ENCODE data around the gene GRIA4. TPM values are rescaled to one million over a fixed set of nuclear protein-coding genes. Genes with fewer than 3 reads are reported as not detected.

The GRIA4 gene
- total RNA-seq, 1 experiment from 2014 or later = not detected

- Mint-ChIP-seq H3K36me3 (ENCODE audit: insufficient read depth, unreplicated experiment) (peaks cover 23% of the 10 kb centered on the region), H3K27me3 (ENCODE audit: insufficient read depth, unreplicated experiment) (no peaks in the 10 kb centered on the region), H3K27ac (ENCODE audit: low read depth, unreplicated experiment) (peak overlapping the region; percentile 75), H3K4me1 (ENCODE audit: insufficient read depth, unreplicated experiment) (peaks cover 42% of the 10 kb centered on the region), H3K4me3 (ENCODE audit: unreplicated experiment) (peak overlapping the region; percentile 96), H3K9me3 (ENCODE audit: unreplicated experiment) (peaks cover 7% of the 10 kb centered on the region)
- TF ChIP-seq CTCF (IDR thresholded peaks at IDR 0.05; ENCODE audit: unreplicated experiment) = no peak
- POLR2A ChIA-PET = interaction anchor here (0.6 to 2.6 kb wide), 5 partner anchors 9 to 82 kb away, joined by 3 to 20 read pairs (median 5); partner anchors contain the start of genes AASDHPPT and KBTBD3
- intact Hi-C loops (cut with micrococcal nuclease) = loop anchor here (1.0 kb wide), 1 partner anchor 54 kb away; the partner anchor contains the start of genes AASDHPPT and KBTBD3
- no peak for DNase-seq (ENCODE audit: unreplicated experiment)
- CTCF ChIA-PET = interaction anchor here (0.6 to 1.6 kb wide), 2 partner anchors 53 to 1668 kb away, joined by 3 read pairs; no protein-coding TSS in a partner anchor
- TSS peak; percentile 85 for BruUV-seq (replicated peaks)
These were observed 413.0 kb downstream of the GRIA4 start for GRCh38 chr11:106022795-106023275.

- peaks cover 7% of the 10 kb centered on the region for H3K4me1 Mint-ChIP-seq (ENCODE audit: insufficient read depth, unreplicated experiment)
- DNase-seq (ENCODE audit: unreplicated experiment) = no peak
- H3K36me3 Mint-ChIP-seq (ENCODE audit: insufficient read depth, unreplicated experiment) = no peaks in the 10 kb centered on the region
- intact Hi-C loops (cut with micrococcal nuclease) = no loop called here
- CTCF ChIA-PET = interaction anchor here (0.6 to 1.9 kb wide), 2 partner anchors 10 to 29 kb away, joined by 3 to 4 read pairs; no protein-coding TSS in a partner anchor
- BruUV-seq (replicated peaks) = no TSS peak
- no peak overlapping the region for H3K27ac Mint-ChIP-seq (ENCODE audit: low read depth, unreplicated experiment)
- no peaks in the 10 kb centered on the region for H3K9me3 Mint-ChIP-seq (ENCODE audit: unreplicated experiment)
- H3K27me3 Mint-ChIP-seq (ENCODE audit: insufficient read depth, unreplicated experiment) = no peaks in the 10 kb centered on the region
- H3K4me3 Mint-ChIP-seq (ENCODE audit: unreplicated experiment) = no peak overlapping the region
- POLR2A ChIA-PET = interaction anchor here (0.8 to 4.2 kb wide), 3 partner anchors 8 to 47 kb away, joined by 4 to 28 read pairs (median 5); partner anchors contain the start of genes AASDHPPT, KBTBD3 and MSANTD4
- no peak for TF ChIP-seq CTCF (IDR thresholded peaks at IDR 0.05; ENCODE audit: unreplicated experiment)
These were observed 420.7 kb downstream of the GRIA4 start for GRCh38 chr11:106030609-106031008.

GRCh38 chr11:106031202-106031810 lies 421.4 kb downstream of the GRIA4 start:
- DNase-seq (ENCODE audit: unreplicated experiment) = peak; percentile 28
- Mint-ChIP-seq H3K27ac (ENCODE audit: low read depth, unreplicated experiment) (peak overlapping the region; percentile 80), H3K4me3 (ENCODE audit: unreplicated experiment) (no peak overlapping the region), H3K4me1 (ENCODE audit: insufficient read depth, unreplicated experiment) (peaks cover 7% of the 10 kb centered on the region), H3K9me3 (ENCODE audit: unreplicated experiment) (no peaks in the 10 kb centered on the region), H3K36me3 (ENCODE audit: insufficient read depth, unreplicated experiment) (no peaks in the 10 kb centered on the region), H3K27me3 (ENCODE audit: insufficient read depth, unreplicated experiment) (no peaks in the 10 kb centered on the region)
- BruUV-seq (replicated peaks) = no TSS peak
- POLR2A ChIA-PET = interaction anchor here (2.2 to 4.2 kb wide), 2 partner anchors 9 to 46 kb away, joined by 5 to 28 read pairs; partner anchors contain the start of genes AASDHPPT, KBTBD3 and MSANTD4
- no peak for TF ChIP-seq CTCF (IDR thresholded peaks at IDR 0.05; ENCODE audit: unreplicated experiment)
- intact Hi-C loops (cut with micrococcal nuclease) = no loop called here
- CTCF ChIA-PET = interaction anchor here (0.6 to 1.9 kb wide), 2 partner anchors 11 to 29 kb away, joined by 3 to 4 read pairs; no protein-coding TSS in a partner anchor
